ENCODE results near the gene GALNT10.

The GALNT10 gene

DNA sequence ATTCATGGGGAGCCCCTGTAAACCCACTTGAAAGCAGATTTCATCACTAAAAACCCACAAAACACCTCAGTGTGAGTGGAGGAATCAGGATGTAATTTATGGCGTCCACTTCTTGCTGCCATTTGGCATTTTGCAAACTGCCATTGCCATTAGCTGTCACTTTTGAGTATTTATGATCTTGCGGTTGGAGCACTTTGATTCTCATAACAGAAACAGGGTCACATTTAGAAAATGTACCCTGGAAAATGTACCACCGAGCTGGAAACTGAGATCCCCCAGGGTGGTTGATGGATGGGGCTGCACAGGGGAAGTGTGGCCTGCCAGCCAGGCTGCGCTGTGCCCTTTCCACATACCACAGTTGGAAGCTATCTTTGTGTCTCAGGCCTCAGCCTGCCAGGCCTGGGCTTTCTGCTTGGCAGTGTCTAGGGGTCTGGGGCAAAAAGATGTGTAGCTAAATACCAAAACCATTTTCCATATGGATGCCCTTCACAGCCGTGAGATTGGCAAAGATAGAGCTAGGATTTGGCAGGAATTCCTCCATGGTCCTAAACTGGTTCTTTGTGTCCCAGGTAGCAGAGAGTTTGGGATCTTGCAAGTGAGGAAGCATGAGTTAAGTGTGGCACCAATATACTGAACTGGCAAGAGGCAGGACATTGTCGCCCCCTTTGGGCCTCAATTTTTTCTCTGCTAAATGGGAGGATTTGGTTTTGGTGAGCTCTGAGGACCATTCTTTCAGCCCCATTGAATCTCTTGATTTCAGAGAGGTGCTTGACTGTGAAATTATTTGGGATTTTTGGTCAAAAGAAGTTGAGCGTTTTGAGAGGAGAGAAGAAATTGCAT is 46.2 kb downstream of the GALNT10 start:
- DNase-seq: peak; percentile 15

DNA sequence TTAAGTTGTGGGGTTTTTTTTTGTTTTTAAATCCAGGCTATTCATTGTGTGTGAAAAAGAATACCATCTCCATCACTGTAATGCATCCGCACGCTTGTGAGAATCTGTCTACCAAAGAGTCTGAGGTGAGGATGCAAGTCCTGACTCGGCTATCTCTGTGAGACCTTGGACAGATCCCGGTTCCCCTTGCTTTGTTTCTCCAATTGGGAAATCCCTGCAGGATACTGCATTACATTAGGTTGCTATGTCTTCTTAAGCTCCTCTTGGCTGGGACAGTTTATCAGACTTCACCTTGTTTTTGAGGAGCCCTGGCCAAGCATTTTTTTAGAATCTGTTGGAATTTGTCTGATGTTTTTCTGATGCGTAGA is 46.8 kb downstream of the GALNT10 start:
- DNase-seq: no peak

DNA sequence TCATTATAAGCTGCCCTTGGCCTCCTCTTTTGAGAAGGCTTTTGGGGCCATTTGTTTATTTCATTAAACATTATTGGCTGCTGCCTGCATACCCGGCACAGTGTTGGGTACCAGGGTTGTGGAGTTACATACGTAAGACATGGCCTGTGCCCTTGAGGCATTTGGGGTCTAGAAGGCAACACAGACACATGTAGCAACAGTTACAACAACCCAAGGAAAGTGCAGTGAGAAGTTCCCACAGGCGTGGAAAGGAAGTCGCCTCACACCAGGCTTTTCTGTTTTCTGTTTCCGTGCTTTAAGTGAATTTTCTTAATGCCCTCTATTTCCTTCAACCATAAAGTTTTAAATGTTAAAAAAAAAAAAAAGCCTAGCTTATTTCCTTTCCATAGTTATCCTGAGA is 47.4 kb downstream of the GALNT10 start:
- no peak for DNase-seq

DNA sequence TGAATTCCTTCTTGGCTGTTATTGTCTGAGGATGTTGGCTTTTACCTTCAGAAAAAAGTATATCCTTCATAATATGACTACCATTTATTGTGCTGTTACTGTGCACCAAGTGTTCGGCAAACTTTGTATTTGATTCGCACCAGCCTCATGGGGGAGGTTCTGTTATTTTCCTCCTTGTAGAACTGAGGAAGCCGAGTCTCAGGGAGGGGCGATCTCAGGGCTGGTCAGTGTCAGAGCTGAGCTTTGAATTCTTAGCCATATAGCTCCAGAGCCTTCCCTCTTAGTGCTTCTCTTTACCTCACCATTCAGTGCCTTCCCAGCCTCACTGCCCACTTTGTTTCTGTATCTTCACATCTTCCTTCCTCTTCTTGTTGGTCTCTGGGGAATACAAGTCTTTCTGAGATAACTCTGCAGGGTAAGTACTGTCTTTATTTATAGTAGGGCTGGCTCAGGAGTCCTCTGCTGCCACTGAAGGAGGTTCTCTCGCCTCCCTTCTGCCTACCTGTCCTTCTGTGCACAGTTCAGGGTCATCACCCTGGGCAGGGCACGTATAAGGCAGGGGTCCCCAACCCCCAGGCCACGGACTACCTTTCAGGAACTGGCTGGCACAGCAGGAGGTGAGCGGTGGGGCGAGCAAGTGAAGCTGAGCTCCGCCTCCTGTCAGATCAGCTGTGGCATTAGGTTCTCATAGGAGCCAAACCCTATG is 48.4 kb downstream of the GALNT10 start:
- DNase-seq: no peak

DNA sequence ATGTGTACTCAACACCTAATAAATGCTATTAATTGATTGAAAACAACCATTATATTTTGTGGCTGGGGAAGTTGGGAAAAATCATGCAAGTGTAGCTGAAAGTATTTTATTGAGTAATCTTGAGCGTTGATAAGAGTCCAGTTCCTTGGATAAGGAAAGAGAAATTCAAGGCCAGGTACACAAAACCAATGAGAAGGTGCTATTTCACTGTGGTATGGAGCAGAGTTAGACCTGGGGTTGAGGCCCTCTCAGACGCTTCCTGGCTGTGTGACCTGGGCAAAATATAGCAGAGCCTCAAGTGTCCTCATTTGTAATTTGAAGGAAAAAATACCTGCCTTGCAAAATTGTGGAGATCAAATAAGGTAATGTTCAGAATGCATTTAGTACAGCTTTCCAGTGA is 50.1 kb downstream of the GALNT10 start:
- no peak for DNase-seq

DNA sequence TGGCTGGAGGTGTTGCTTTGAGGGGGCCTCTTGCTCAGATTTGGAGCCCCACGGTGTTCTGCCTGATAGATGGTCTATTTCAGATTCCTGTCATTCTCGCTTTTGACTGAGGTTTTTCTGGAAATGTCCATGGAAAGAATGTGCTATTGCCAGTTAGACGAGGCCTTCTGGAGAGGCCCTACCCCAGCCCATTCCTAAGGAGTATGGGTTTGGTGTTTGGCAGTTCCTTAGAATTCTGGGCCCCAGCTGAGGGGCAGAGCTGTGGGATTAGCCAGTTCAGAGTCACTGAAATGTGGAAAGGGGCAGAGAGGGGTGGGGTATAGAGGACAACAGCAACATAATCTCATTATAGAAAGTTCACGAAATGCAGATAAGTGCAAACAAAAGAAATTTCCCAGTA is 50.5 kb downstream of the GALNT10 start:
- no peak for DNase-seq

DNA sequence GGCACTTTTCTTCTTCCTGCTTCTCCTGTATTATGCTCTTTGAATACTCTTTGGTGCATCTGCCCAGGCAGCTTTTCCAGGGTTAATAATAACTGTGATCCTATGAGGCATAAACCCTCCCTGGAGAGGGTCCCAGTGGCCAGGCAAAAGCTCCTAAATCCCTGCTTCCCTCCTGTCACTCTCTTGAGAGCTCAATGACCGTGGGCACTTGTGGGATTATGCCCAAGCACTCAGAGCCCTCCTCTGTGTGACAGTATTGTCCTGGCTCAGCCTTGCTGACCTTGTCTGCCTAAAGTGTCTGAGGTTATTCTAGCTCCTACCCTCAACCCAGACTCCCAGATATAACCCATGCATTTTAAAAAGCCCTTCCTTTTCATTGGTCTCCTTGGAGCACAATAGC is 51.9 kb downstream of the GALNT10 start:
- no peak for DNase-seq

DNA sequence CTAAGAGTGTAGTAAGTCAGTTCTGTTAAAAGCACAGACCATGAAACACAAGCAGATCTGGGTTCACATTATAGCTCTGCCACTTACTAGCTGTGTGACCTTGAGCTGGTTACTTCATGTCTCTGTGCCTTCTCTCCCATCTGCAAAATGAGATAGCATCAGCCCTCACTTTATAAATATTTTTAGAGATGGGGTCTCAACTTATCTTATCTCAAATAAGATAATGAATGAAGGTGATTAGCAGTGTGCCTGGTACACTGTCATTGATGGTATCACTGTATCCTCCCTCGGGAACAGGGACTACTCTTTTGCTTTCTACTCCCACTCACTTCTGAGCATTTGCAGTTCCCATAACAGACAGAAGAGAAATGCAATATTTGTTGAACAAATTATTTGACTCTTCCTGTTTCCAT is 52.4 kb downstream of the GALNT10 start:
- no peak for DNase-seq

DNA sequence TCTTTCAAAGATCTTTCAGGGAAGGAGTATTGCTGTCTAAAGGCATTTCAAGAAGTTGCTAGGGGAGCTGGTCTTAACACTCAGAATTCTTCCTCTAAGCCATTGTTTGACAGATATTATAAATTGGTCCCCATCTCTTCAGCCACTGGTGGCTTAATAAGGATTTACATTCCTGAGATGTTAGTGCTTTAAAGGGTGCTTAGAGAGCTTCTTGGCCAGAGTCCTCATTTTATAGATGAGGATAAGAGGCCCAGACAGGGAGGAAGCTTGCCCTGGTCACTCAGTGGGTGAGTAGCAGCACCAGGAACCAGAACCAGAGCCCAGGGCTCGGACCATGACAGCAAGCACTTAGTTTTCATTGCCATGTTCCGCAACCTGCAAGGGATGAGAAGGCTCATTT is 53.2 kb downstream of the GALNT10 start:
- no peak for DNase-seq

DNA sequence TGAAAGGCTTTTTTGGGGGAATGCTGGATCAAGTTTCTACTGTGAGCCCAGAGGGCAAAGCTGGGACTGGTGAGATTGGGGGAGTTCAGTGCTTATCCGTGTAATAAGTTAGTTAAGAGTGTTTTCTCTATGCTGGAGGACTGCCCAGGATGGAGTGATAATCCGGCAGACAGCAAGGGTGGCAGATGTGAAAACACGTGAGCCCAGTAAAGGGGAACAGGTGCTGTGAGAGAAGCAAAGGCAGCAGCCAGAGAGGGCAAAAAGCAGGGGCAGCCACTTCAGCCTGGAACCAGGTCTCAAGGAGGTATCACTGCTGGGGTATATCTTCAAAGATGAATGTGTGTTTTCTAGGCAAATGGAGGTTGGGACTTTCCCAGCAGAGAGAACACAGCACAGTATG is 53.9 kb downstream of the GALNT10 start:
- DNase-seq: no peak

DNA sequence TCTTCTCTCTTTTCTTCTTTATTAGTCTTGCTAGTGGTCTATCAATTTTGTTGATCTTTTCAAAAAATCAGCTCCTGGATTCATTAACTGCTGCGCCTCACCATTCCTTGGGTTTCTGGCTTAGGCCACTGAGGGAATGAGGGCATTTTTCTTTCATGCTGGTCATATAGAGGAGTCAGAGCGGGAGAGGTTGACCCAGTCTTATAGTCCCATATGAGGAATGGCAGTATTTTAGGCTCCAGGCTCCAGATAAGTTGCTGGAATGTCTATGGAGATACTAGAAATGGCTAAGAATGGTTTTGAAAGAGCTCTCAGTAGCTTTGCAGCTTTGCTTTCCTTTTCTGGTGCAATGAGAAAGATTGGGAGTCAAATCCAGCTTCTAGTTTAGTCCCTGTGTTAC is 58.2 kb downstream of the GALNT10 start:
- no peak for DNase-seq

DNA sequence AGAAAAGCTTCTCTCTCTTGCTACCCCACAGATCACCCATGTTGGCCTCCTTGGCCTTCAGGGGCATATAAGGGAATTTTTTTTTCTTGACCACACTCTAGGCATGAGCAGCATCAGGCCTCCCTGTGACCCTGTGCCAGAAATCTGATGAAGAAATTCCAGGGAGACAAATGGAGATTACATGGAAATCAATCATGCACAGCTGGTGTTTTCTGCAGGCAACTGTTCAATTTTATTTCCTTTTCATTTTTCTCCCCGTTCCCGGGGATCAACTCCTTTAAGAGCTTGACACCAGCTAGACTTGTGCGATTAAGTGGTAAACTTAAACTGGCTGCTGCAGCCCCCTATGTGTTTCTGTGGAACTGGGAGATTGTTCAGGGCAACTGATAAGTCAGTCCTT is 59.3 kb downstream of the GALNT10 start:
- no peak for DNase-seq

DNA sequence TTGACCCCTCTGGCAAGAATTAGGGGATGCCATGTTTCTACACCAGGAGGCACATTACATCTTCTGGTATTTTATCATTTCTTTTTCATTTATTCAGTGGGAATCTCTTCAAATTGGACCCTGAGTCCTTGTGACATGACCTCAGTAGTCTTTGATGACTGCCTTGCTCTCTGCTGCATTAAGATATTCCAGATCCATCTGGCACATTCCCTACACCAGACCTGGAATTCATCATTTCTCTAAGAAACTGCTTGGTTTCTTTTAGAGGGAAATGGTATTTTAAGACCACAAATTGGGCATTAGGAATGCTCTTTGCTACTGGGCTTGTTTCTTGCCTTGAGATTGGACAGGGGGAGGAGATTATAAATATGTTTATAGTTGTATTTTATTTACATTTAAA is 61.0 kb downstream of the GALNT10 start:
- DNase-seq: no peak

DNA sequence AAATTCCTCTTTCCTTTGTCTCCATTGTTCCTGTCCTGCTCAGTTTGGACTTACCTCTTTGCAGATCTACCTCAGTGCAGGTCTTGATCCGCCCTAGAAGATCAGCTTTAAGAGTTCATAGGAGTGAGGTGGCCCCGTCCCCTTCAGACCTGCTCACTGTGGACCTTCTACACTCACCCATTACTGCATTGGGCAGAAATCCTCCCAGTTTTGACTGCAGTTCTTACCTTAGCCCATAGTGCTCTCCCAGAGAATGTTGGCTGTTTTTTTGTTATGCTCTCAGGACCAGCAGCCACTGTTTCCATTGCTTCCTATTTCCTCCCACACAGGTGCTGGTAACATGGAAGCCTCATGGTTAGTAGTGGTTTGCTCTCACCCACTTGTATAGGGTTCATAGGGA is 63.3 kb downstream of the GALNT10 start:
- no peak for DNase-seq

DNA sequence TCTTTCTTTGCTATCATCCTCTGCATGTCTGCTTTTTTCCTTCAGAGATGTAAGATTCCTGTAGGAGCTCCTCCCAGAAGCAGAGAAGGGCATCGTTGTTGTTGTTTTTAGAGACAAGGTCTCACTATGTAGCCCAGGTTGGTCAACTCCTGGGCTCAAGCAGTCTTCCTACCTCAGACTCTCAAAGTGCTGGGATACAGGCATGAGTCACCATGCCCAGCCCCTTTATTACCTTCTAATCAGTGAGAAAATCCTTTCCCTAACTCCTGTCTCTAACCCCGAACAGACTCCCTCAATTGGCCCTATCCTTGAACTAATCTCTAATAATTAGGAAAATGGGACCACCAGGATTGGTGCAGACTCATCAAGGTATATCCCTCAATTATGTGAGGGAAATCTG is 64.4 kb downstream of the GALNT10 start:
- DNase-seq: no peak

DNA sequence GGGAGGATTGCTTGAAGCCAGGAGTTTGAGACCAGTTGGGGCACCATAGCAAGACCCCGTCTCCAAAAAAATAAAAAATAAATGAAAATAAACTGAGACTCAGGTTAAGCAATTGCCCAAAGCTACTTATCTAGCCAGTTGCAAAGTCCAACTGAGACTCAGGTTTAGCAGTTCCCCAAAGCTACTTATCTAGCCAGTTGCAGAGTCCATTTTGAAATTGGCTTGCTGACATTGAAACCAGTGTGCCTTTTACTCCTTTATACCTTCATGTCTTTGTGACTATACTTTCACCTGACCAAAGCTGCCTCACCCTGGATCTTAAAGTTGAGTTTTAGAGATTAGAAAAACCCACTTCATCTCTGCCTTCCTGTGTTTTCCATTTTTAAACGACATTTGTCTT is 66.5 kb downstream of the GALNT10 start:
- no peak for DNase-seq

DNA sequence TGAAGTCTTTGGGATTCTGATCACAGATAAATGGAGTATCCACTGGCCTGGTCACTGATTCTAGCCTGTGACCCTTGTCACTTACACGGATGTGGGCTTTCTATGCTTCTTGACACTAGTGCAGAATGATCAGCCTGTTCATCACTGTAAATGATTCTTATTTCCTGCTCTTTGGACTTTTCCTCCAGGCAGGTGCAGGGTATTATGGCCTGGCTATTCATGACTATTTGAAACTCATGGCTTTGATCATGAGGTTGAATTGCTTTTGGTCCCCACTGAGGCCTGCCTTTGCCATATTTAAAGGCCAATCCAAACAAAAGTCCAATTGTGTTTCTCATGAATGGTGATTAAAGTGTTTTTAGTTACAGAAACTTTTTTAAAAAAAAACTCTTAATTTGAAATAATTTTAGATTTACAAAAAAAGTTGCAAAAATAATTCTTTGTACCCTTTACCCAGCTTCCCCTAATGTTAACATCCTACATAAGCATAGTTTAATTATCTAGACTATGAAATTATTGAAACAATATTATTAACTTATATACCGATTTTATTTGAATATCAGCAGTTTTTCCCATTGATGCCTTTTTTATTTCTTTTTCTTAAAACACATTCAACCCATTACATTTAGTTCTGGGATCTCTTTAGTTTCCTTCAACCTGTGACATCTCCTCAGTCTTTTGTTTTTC is 68.1 kb downstream of the GALNT10 start:
- DNase-seq: no peak

DNA sequence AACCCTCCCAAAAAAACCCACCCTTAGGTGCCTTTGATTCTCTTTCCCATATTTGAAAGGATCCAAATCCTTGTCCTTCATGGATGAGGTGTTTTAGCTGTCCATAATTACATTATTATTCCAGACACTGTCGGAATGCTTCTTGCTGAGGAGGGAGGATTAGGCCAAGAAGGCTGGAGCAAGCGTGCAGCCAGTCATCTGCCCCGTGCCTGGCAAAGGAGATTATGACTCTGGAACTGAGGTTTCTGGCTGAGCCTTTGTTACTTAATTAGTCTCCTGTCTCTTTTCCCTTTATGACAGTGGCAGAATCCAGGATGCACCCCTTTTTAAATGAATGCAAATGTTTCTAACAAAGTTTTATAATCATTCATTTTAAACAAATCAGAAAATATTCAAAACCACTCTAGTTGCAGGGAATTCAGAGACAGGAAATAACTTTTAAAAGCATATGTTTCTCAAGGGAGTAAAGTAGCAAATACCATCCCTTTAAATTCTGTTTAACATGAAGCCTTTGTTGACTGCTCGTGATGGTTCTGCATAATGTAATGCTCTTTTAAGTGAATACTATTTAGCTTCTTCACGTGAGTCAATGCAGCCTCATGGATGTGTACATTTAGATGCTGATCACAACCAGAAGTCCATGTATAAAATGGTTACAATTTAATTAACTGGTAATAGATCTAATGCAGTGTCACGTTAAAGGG is 69.8 kb downstream of the GALNT10 start:
- no peak for DNase-seq

DNA sequence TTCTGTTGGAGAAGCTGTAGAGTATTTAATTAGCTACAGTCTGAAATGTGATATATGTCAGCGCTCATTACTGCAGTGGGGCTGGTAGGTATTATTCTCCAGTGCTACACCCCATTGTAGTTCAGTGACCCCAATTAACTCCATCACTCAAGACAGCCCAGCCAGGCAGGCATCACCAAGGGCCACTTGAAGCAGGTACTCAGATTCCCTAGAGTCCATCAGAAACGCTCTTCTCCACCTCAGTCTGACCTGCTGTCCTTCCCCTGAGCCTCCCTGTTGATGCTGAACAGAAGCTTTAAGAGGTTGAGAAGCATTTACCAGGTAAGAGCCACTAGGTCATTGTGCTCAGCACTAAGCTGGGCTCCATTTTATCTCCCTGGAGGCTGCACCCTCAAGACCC is 71.8 kb downstream of the GALNT10 start:
- no peak for DNase-seq

DNA sequence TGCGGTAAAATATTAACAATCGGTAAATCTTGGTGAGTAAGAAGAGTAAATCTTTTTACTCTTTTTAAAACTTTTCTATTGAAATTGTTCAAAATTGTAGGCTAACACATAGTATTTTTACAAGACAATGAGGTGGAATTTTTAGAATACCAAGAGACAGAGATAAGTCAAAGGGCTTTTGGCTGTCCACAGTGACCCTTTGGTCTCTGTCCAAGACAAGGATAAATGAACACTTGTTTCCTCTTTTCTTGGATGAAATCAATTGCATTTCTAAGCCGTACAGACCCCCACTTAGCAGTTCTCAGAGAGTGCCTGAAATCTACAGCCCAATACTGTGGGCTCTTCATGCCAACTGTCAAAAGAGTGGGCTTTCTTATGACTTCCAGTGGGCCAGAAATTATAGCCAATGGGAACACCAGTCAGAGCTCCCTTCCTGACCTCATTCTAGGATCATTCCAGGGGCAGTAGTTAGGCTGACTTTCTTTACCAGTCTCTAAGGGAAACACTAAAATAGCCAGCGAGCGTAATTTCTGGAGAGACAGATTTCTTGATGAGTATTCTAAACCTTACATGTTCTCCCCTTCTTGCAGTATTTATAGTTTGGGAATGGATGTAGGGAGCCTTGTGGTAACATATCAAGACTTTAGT is 74.1 kb downstream of the GALNT10 start:
- DNase-seq: no peak

DNA sequence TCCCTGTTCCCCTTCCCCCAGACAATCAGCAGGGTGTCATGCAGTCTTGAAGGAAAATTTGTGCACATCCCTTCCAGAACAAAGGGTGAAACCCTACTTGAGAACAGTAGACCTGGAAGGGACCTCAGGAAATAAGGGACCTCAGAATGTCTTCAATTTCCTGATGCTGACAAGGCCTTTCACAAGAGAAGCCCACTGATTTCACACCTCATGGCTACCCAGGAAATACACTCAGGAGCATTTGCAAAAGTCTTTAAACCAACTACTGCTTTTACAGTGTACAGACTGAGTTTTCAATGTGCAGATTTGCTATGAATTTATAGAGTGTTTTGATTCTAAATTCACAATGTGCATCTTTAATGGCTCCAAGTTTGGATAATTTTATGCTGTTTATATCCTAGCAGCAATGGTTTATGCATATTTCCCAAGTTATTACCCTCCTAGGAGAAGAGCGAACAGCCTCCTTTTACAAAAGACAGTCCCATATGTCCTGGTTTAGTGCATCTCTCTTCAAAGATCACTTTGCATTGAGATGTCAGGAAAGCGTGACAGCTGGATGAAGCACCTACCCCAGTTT is 74.8 kb downstream of the GALNT10 start:
- DNase-seq: no peak

DNA sequence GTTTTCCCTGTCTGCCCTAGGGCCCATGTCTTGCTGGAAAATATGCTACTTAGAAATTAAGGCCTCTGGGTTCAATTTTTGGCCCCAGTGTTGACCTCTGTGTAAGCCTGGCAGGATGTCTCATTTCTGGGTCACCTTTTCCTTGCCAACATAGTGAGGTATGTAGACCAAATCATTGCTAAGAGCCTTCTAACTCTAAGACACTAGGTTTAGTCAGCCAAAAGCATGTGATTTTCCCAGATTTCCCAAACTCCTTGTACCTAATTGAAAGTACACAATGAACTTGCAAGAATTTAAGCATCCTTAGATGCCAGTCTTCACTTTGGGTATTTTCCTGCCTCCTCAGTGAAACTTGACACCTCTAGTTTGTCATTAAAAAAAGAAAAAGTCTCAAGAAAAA is 77.0 kb downstream of the GALNT10 start:
- no peak for DNase-seq

DNA sequence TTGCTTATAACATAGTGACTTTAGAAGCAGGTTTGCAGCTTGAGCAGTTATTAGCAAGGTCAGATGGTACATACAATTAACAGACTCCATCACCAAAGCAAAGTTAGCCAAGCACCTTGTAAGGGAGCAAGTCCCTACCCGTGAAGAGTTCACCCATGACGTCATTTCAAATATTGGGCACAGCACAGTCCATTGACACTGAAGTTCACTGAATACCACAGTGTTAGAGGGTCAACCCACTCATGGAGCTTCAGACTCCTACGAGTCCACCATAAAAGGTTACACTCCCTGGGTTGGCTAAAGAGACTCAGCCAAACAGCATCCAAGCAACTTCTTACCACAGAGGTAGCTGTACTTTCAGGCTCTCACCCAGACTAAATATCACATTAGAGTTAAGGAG is 77.5 kb downstream of the GALNT10 start:
- no peak for DNase-seq

Data from stimulated activated CD4-positive, alpha-beta T cell treated with anti-CD3 and anti-CD28 coated beads, Interleukin-15, amount 100 ng/mL, for 24 hours (primary cell).